ENCODE data around the gene HMGN4. TPM values are rescaled to one million over a fixed set of nuclear protein-coding genes. Genes with fewer than 3 reads are reported as not detected.

HMGN4 gene
- total RNA-seq, 1 donor, result 85.1 TPM

GRCh38 chr6:26571592-26572296, 33.6 kb downstream of the HMGN4 start:
- peak overlapping the region; percentile 65 for H3K4me3 ChIP-seq (ENCODE audit: low read depth, low read length)
- TF ChIP-seq CTCF (IDR thresholded peaks at IDR 0.05; ENCODE audit: insufficient read depth, low read depth, low read length), result no peak
- DNase-seq (ENCODE audit: low read depth), result peak; percentile 89

GRCh38 chr6:26575494-26575939, 37.4 kb downstream of the HMGN4 start:
- TF ChIP-seq CTCF (IDR thresholded peaks at IDR 0.05; ENCODE audit: insufficient read depth, low read depth, low read length), result no peak
- DNase-seq (ENCODE audit: low read depth), result no peak
- H3K4me3 ChIP-seq (ENCODE audit: low read depth, low read length), result no peak overlapping the region

GRCh38 chr6:26576407-26576843, 38.3 kb downstream of the HMGN4 start:
- TF ChIP-seq CTCF (IDR thresholded peaks at IDR 0.05; ENCODE audit: insufficient read depth, low read depth, low read length), result no peak
- DNase-seq (ENCODE audit: low read depth), result no peak
- peak overlapping the region; percentile 52 for H3K4me3 ChIP-seq (ENCODE audit: low read depth, low read length)

GRCh38 chr6:26576929-26577719, 39.0 kb downstream of the HMGN4 start:
- DNase-seq (ENCODE audit: low read depth), result peak; percentile 71
- TF ChIP-seq CTCF (IDR thresholded peaks at IDR 0.05; ENCODE audit: insufficient read depth, low read depth, low read length), result no peak
- H3K4me3 ChIP-seq (ENCODE audit: low read depth, low read length), result peak overlapping the region; percentile 52

GRCh38 chr6:26577720-26578072, 39.5 kb downstream of the HMGN4 start:
- H3K4me3 ChIP-seq (ENCODE audit: low read depth, low read length), result peak overlapping the region; percentile 52
- no peak for TF ChIP-seq CTCF (IDR thresholded peaks at IDR 0.05; ENCODE audit: insufficient read depth, low read depth, low read length)

GRCh38 chr6:26578279-26578678, 40.1 kb downstream of the HMGN4 start:
- no peak for DNase-seq (ENCODE audit: low read depth)
- no peak for TF ChIP-seq CTCF (IDR thresholded peaks at IDR 0.05; ENCODE audit: insufficient read depth, low read depth, low read length)
- H3K4me3 ChIP-seq (ENCODE audit: low read depth, low read length), result no peak overlapping the region

More at GRCh38 chr6:26577720-26578072, 39.5 kb downstream of the HMGN4 start:
- no peak for DNase-seq (ENCODE audit: low read depth)

Measured in fibroblast of villous mesenchyme (primary cell).